Stimulated activated CD4-positive, alpha-beta T cell treated with anti-CD3 and anti-CD28 coated beads, Interleukin-15, amount 100 ng/mL, for 24 hours (primary cell): ENCODE measurements around the gene GPC2.
"Not testable (repeated sequence)": the region's sequence is repeated elsewhere in the genome, so short reads cannot be mapped to it uniquely, and the experiment has no call there.

Experiments
- DNase-seq: peaks from one replicate; pipeline ENCODE4 v3.0.0-alpha.2; 2020

Gene GPC2

GRCh38 chr7:100177045-100178001 is at the start of gene GPC2, which contains the start of gene STAG3:
Gene GPC2 (minus strand): TSS chr7:100177381. CDS start chr7:100177199, 182 bp downstream.
Gene STAG3 (plus strand): TSS chr7:100177918. CDS start chr7:100180557, 2,639 bp downstream.
- DNase-seq, result peak; percentile 98

GRCh38 chr7:100224891-100225290 is 47.7 kb upstream of the GPC2 start:
- DNase-seq, result not testable (repeated sequence)

GRCh38 chr7:100223376-100223927 is 46.3 kb upstream of the GPC2 start:
- DNase-seq, result not testable (repeated sequence)

- DNase-seq, result no peak
Measured at GRCh38 chr7:100222445-100223132, 45.4 kb upstream of the GPC2 start.

GRCh38 chr7:100221767-100222444 is 44.7 kb upstream of the GPC2 start:
- DNase-seq, result peak; percentile 42

- DNase-seq, result peak; percentile 88
Measured at GRCh38 chr7:100221231-100221718, 44.1 kb upstream of the GPC2 start.

GRCh38 chr7:100220586-100221230 is 43.5 kb upstream of the GPC2 start:
- DNase-seq, result no peak

- peak; percentile 52 for DNase-seq
Measured at GRCh38 chr7:100219801-100220585, 42.8 kb upstream of the GPC2 start, which contains the start of gene PVRIG. Gene PVRIG (plus strand): TSS chr7:100219949. CDS start chr7:100219971, 22 bp downstream.

- peak; percentile 54 for DNase-seq
Measured at GRCh38 chr7:100219271-100219737, 42.1 kb upstream of the GPC2 start.

- peak; percentile 89 for DNase-seq
Measured at GRCh38 chr7:100217934-100218333, 40.8 kb upstream of the GPC2 start.

GRCh38 chr7:100215895-100216294 is 38.7 kb upstream of the GPC2 start:
- DNase-seq, result no peak

- DNase-seq, result not testable (repeated sequence)
Measured at GRCh38 chr7:100214356-100214755, 37.2 kb upstream of the GPC2 start.

- DNase-seq, result no peak
Measured at GRCh38 chr7:100213672-100214071, 36.5 kb upstream of the GPC2 start.

GRCh38 chr7:100212631-100213286 is 35.6 kb upstream of the GPC2 start:
- DNase-seq, result no peak

GRCh38 chr7:100211342-100211780 is 34.2 kb upstream of the GPC2 start:
- peak; percentile 58 for DNase-seq

GRCh38 chr7:100210805-100211204 is 33.6 kb upstream of the GPC2 start:
- no peak for DNase-seq

GRCh38 chr7:100209493-100209892 is 32.3 kb upstream of the GPC2 start:
- no peak for DNase-seq

- peak; percentile 72 for DNase-seq
Measured at GRCh38 chr7:100208911-100209408, 31.8 kb upstream of the GPC2 start.

- DNase-seq, result no peak
Measured at GRCh38 chr7:100204454-100204853, 27.3 kb upstream of the GPC2 start.

- DNase-seq, result no peak
Measured at GRCh38 chr7:100200693-100201092, 23.5 kb upstream of the GPC2 start.
